Smooth muscle cell (in vitro differentiated cells): ENCODE measurements around the gene KCNH4. TPM values are rescaled to one million over a fixed set of nuclear protein-coding genes. Genes with fewer than 3 reads are reported as not detected.
A peak's percentile ranks its signal among the peaks of the same experiment; 100 is the strongest.

Experiments
- DNase-seq: peaks from one replicate; lab custom pipeline; 2025; ENCODE audit not compliant: unreplicated experiment; lab: John Stamatoyannopoulos, UW
- H2AFZ ChIP-seq: fragments of 200-600 bp; sonication (generic); 2 replicates; pipeline ENCODE4 v1.6.0; 2016; ENCODE audit warnings: antibody characterized with exemption, low read depth, mild to moderate bottlenecking
- H3F3A ChIP-seq: fragments of 200-600 bp; sonication (generic); 2 replicates; pipeline ENCODE4 v1.6.0; 2017; ENCODE audit warnings: antibody characterized with exemption, low read depth
- H3K27ac ChIP-seq: fragments of 200-600 bp; sonication (generic); 2 replicates; pipeline ENCODE4 v1.5.1; 2016; ENCODE audit warnings: low read depth, mild to moderate bottlenecking
- H3K27me3 ChIP-seq: fragments of 200-600 bp; sonication (generic); 2 replicates; pipeline ENCODE4 v1.6.1; 2016; ENCODE audit warnings: low read depth, mild to moderate bottlenecking
- H3K36me3 ChIP-seq: fragments of 200-600 bp; sonication (generic); 2 replicates; pipeline ENCODE4 v1.5.1; 2016; ENCODE audit warnings: low read depth
- H3K4me1 ChIP-seq: fragments of 200-600 bp; sonication (generic); 2 replicates; pipeline ENCODE4 v1.5.1; 2016; ENCODE audit warnings: low read depth
- H3K4me2 ChIP-seq: fragments of 200-600 bp; sonication (generic); 2 replicates; pipeline ENCODE4 v1.6.0; 2016; ENCODE audit warnings: mild to moderate bottlenecking
- H3K4me3 ChIP-seq: fragments of 200-600 bp; sonication (generic); 2 replicates; pipeline ENCODE4 v1.5.1; 2016; ENCODE audit warnings: mild to moderate bottlenecking
- H3K79me2 ChIP-seq: fragments of 200-600 bp; sonication (generic); 2 replicates; pipeline ENCODE4 v1.6.0; 2016; ENCODE audit warnings: low read depth, mild to moderate bottlenecking
- H3K9ac ChIP-seq: fragments of 200-600 bp; sonication (generic); 2 replicates; pipeline ENCODE4 v1.6.0; 2016; ENCODE audit warnings: low read depth
- H3K9me3 ChIP-seq: fragments of 200-600 bp; sonication (generic); replicated peaks from 2 replicates; pipeline ENCODE4 v1.5.1; 2016; ENCODE audit warnings: low read depth
- H4K20me1 ChIP-seq: fragments of 200-600 bp; sonication (generic); 2 replicates; pipeline ENCODE4 v1.6.0; 2016; ENCODE audit warnings: low read depth
- CTCF ChIP-seq: fragments of 200-600 bp; sonication (generic); IDR thresholded peaks from 2 replicates; pipeline ENCODE4 v1.5.1; 2017; ENCODE audit warnings: borderline replicate concordance, mild to moderate bottlenecking, antibody characterized with exemption; ENCODE audit not compliant: insufficient read depth, poor library complexity, severe bottlenecking
- WGBS: methylation state at CpG from one replicate; pipeline ENCODE4 v1.1.7; 2016; ENCODE audit warnings: low lambda C conversion rate; 5-methylcytosine and 5-hydroxymethylcytosine counted together
- polyA plus RNA-seq: library from polyadenylated mRNA; unstranded; fragments of >200 nt; fragmentation: Nextera tagmentation; extraction: Ambion mirVana; gene quantifications from 2 replicates; pipeline ENCODE4 v1.2.1, GENCODE V29; 2016
- total RNA-seq: library from RNA; depleted of rRNA; stranded (reverse); fragments of >200 nt; gene quantifications from 2 replicates; pipeline ENCODE4 v1.2.3, GENCODE V29; 2014

The KCNH4 gene
- total and polyA plus RNA-seq, 2 experiments from 2014 or later, result not detected

- peaks cover 2% of the 10 kb centered on the region for H4K20me1 ChIP-seq
These were observed 56.7 kb downstream of the KCNH4 start for GRCh38 chr17:42124256-42124655.

GRCh38 chr17:42122371-42123303 lies 58.3 kb downstream of the KCNH4 start, which contains the start of gene HSPB9:
Gene HSPB9, plus strand, starts transcription at chr17:42122804. Its CDS starts 47 bp downstream, at chr17:42122851.
- DNase-seq, result no peak
- no peak within 1 kb of the TSS for H3K4me2 ChIP-seq
- H3K36me3 ChIP-seq, result no peaks in the 10 kb centered on the region
- no peak within 1 kb of the TSS for H3K4me3 ChIP-seq
- no peak within 1 kb of the TSS for H2AFZ ChIP-seq
- TF ChIP-seq CTCF, result no peak
- H3K9me3 ChIP-seq, result no peaks in the 10 kb centered on the region
- H3K27me3 ChIP-seq, result no peaks in the 10 kb centered on the region
- H3K79me2 ChIP-seq, result no peaks in the 10 kb centered on the region
- no peak within 1 kb of the TSS for H3K27ac ChIP-seq
- no peaks in the 10 kb centered on the region for H3F3A ChIP-seq
- H3K4me1 ChIP-seq, result peaks cover 3% of the 10 kb centered on the region
- no peak within 1 kb of the TSS for H3K9ac ChIP-seq
- H4K20me1 ChIP-seq, result no peaks in the 10 kb centered on the region
- WGBS, result 58% methylated on average over 60 of the region's 61 CpGs

More at GRCh38 chr17:42124256-42124655, 56.7 kb downstream of the KCNH4 start:
- H2AFZ ChIP-seq, result no peak overlapping the region
- peaks cover 3% of the 10 kb centered on the region for H3K4me1 ChIP-seq
- H3K4me2 ChIP-seq, result no peak overlapping the region
- TF ChIP-seq CTCF, result no peak
- no peak overlapping the region for H3K27ac ChIP-seq
- 91% methylated on average over 3 of the region's 3 CpGs for WGBS
- no peaks in the 10 kb centered on the region for H3K36me3 ChIP-seq
- no peak overlapping the region for H3K9ac ChIP-seq
- H3K4me3 ChIP-seq, result no peak overlapping the region
- H3F3A ChIP-seq, result no peaks in the 10 kb centered on the region
- no peaks in the 10 kb centered on the region for H3K79me2 ChIP-seq
- DNase-seq, result no peak
- H3K27me3 ChIP-seq, result no peaks in the 10 kb centered on the region
- H3K9me3 ChIP-seq, result no peaks in the 10 kb centered on the region

- Histone ChIP-seq H3K36me3 (no peaks in the 10 kb centered on the region), H3K9me3 (no peaks in the 10 kb centered on the region), H3K27me3 (no peaks in the 10 kb centered on the region), H3F3A (no peaks in the 10 kb centered on the region), H3K4me3 (peak within 1 kb of the TSS; percentile 98), H3K4me1 (peaks cover 3% of the 10 kb centered on the region), H4K20me1 (no peaks in the 10 kb centered on the region), H3K9ac (no peak within 1 kb of the TSS), H2AFZ (no peak within 1 kb of the TSS), H3K27ac (no peak within 1 kb of the TSS), H3K4me2 (peak within 1 kb of the TSS; percentile 100), H3K79me2 (no peaks in the 10 kb centered on the region)
- 28% methylated on average over 26 of the region's 57 CpGs for WGBS
- no peak for TF ChIP-seq CTCF
- peak; percentile 28 for DNase-seq
These were observed 59.9 kb downstream of the KCNH4 start, which contains the start of gene KAT2A for GRCh38 chr17:42120770-42121769. Gene KAT2A, minus strand, starts transcription at chr17:42121367. Its CDS starts 63 bp downstream, at chr17:42121304.
